Natural killer cell (primary cell): ENCODE results near the gene LDB2. TPM values are rescaled to one million over a fixed set of nuclear protein-coding genes. Genes with fewer than 3 reads are reported as not detected.
"Not testable (repeated sequence)": the region's sequence is repeated elsewhere in the genome, so short reads cannot be mapped to it uniquely, and the experiment has no call there.

ENCODE experiments used
- ATAC-seq, 3 donors: fragments of 150-1000 bp in 2 of 3; fragments of 200-7000 bp in 1 of 3; cut with Tn5 transposase; 1 replicate in 1 of 3; 2 replicates in 2 of 3; pipeline ENCODE4 v1.10.0; 2021; ENCODE audit warnings: mild to moderate bottlenecking in 2 of 3, moderate library complexity in 2 of 3
- DNase-seq, 2 donors: peaks; one replicate each; pipeline versions ENCODE4 v3.0.0 to v3.0.0-alpha.2; 2013 to 2021; ENCODE audit warnings: mixed read lengths in 1 of 2
- H3K27ac ChIP-seq: one replicate; pipeline ENCODE4 v1.5.1; 2013; ENCODE audit warnings: mild to moderate bottlenecking, low read length
- H3K27me3 ChIP-seq: one replicate; pipeline ENCODE4 v1.6.1; 2013; ENCODE audit warnings: low read length; ENCODE audit not compliant: control insufficient read depth, insufficient read depth
- H3K36me3 ChIP-seq: one replicate; pipeline ENCODE4 v1.6.1; 2013; ENCODE audit warnings: low read length; ENCODE audit not compliant: control insufficient read depth, insufficient read depth
- H3K4me1 ChIP-seq: one replicate; pipeline ENCODE4 v1.6.1; 2013; ENCODE audit warnings: low read length; ENCODE audit not compliant: control insufficient read depth, insufficient read depth
- H3K4me3 ChIP-seq: one replicate; pipeline ENCODE4 v1.5.1; 2013; ENCODE audit warnings: low read length
- H3K9me3 ChIP-seq: one replicate; pipeline ENCODE4 v1.6.1; 2013; ENCODE audit warnings: low read length; ENCODE audit not compliant: control insufficient read depth, insufficient read depth
- H3K27ac Mint-ChIP-seq, 2 donors: one replicate each; pipeline ENCODE4 v1.8.0; 2022; ENCODE audit warnings: mild to moderate bottlenecking in 2 of 2, mixed read lengths in 2 of 2, moderate library complexity in 1 of 2
- H3K27me3 Mint-ChIP-seq, 2 donors: one replicate each; pipeline ENCODE4 v1.8.0; 2022; ENCODE audit warnings: low read depth in 2 of 2, mixed read lengths in 2 of 2
- H3K36me3 Mint-ChIP-seq: one replicate; pipeline ENCODE4 v1.8.0; 2022; ENCODE audit warnings: mixed read lengths
- H3K4me1 Mint-ChIP-seq, 2 donors: one replicate each; pipeline ENCODE4 v1.8.0; 2022; ENCODE audit warnings: mixed read lengths in 2 of 2
- H3K4me3 Mint-ChIP-seq: one replicate; pipeline ENCODE4 v1.8.0; 2022; ENCODE audit warnings: mild to moderate bottlenecking, moderate library complexity, mixed read lengths
- H3K9me3 Mint-ChIP-seq, 2 donors: one replicate each; pipeline ENCODE4 v1.8.0; 2022; ENCODE audit warnings: mixed read lengths in 2 of 2
- WGBS: methylation state at CpG from one replicate; pipeline ENCODE4 v1.1.7; 2013; ENCODE audit warnings: missing lambda C conversion rate; ENCODE audit not compliant: insufficient coverage; 5-methylcytosine and 5-hydroxymethylcytosine counted together
- intact Hi-C: fragments of 100-400 bp; cut with micrococcal nuclease; formaldehyde crosslinking; loops from one replicate; pipeline ENCODE4 v1.14.2; 2022
- total RNA-seq, 4 donors: library from RNA; stranded (reverse); fragments of 120-200 nt in 1 of 4; gene quantifications; one replicate each; pipeline versions ENCODE4 v1.2.3 to v1.2.4, GENCODE V29; 2013 to 2022
- TF ChIP-seq, protein P1 (sequence below): fragments of 200-600 bp; IDR thresholded peaks from one replicate; pipeline ENCODE4 v1.8.0; 2022; ENCODE audit warnings: antibody characterized with exemption

Gene LDB2
- total RNA-seq, 3 donors from 2014 or later (not counting 1 experiment from before 2014, with no cell fraction given) = 8.2 to 14.2 (median 13.6) TPM

DNA sequence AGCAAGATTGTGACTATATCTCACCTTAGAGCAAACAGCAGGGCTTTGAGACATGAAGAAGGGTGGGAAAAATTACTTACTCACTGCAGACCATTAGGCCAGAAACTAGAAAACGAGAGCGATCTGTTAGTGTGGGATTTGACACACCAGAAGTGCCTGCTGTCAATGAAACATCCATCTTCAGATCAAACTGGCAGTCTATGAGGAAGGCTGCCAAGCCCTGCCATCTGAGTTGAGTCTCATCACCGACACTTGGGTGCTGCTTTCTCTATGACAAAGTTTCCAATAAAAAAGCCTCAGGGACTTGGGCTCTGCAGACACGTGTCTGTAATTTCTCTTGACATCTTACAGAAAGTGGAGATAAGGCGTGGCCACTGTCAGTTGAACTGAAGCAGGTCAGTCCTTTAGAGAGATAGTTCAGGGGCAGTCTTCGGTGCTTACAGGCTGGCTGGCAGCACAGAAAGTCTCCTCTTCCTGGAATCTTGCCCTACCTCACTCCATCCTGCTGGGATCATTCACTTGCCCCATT is 40.1 kb upstream of the LDB2 start:
- Mint-ChIP-seq H3K27ac (no peak overlapping the region), H3K9me3 (no peaks in the 10 kb centered on the region), H3K36me3 (no peaks in the 10 kb centered on the region), H3K4me3 (no peak overlapping the region), H3K4me1 (no peaks in the 10 kb centered on the region), H3K27me3 (peaks cover 19 to 35% of the 10 kb centered on the region in 2 donors)
- H3K9me3 ChIP-seq = no peaks in the 10 kb centered on the region
- no peak overlapping the region for H3K27ac ChIP-seq
- no peaks in the 10 kb centered on the region for H3K36me3 ChIP-seq
- H3K4me1 ChIP-seq = no peaks in the 10 kb centered on the region
- no peak overlapping the region for H3K4me3 ChIP-seq
- TF ChIP-seq, protein P1, sequence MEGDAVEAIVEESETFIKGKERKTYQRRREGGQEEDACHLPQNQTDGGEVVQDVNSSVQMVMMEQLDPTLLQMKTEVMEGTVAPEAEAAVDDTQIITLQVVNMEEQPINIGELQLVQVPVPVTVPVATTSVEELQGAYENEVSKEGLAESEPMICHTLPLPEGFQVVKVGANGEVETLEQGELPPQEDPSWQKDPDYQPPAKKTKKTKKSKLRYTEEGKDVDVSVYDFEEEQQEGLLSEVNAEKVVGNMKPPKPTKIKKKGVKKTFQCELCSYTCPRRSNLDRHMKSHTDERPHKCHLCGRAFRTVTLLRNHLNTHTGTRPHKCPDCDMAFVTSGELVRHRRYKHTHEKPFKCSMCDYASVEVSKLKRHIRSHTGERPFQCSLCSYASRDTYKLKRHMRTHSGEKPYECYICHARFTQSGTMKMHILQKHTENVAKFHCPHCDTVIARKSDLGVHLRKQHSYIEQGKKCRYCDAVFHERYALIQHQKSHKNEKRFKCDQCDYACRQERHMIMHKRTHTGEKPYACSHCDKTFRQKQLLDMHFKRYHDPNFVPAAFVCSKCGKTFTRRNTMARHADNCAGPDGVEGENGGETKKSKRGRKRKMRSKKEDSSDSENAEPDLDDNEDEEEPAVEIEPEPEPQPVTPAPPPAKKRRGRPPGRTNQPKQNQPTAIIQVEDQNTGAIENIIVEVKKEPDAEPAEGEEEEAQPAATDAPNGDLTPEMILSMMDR = no peak
- WGBS = 84% methylated on average over 6 of the region's 6 CpGs
- DNase-seq (no peak), ATAC-seq (no peak)
- intact Hi-C loops = no loop called here
- no peaks in the 10 kb centered on the region for H3K27me3 ChIP-seq

DNA sequence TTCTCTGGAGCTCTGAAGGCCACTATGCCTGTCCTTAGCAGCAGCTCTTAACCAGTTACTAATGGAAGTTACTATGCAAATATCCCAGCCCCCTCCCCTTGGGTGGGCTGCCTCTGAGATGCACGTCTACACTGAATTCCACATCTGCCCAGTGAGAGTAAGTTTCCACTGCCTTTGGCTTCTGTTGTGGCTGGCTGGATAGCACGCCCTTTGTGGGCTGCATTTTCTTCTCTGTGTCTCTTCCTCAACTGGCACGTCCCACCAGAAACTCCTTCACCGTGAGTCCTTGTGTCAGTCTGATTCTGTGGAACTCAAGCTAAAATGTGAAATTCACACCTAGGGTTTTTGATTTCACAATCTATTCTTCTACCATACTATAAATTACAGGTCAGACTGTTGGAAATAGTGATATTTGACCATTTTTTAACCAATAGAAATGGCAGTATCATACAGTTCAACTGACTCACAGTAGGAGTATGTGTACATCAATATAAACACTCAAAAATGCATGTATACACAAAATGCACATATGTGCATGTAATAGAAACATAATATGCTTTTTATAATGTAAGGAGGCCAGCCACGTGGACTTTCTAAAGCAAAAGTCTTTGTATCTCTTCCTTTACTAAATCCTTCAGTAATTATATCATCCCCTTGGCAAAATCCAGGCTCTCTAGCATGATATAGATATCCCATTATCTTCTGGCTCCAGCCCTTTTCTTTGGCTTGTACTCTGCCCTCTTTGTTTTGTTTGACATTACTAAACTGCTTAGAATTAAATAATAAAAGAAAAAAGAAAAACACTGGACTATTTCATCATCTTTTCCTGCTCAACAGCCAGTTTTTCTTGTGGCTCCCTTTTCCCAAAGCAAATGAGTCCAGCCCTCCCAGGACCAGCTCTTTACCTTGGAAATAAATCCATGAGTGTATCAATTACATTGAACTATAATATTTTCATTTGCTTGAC is 33.2 kb upstream of the LDB2 start:
- no peak for DNase-seq
- WGBS = 87% methylated on average over 5 of the region's 5 CpGs
- ATAC-seq = no peak
- Histone ChIP-seq H3K9me3 (no peaks in the 10 kb centered on the region), H3K4me1 (no peaks in the 10 kb centered on the region), H3K27me3 (no peaks in the 10 kb centered on the region), H3K36me3 (no peaks in the 10 kb centered on the region), H3K4me3 (no peak overlapping the region), H3K27ac (no peak overlapping the region)
- intact Hi-C loops = no loop called here
- no peak overlapping the region for H3K27ac Mint-ChIP-seq
- TF ChIP-seq, protein P1 = no peak
- no peaks in the 10 kb centered on the region for H3K9me3 Mint-ChIP-seq
- H3K4me3 Mint-ChIP-seq = no peak overlapping the region
- no peaks in the 10 kb centered on the region for H3K4me1 Mint-ChIP-seq
- no peaks in the 10 kb centered on the region for H3K36me3 Mint-ChIP-seq
- peaks cover 18 to 63% of the 10 kb centered on the region in 2 donors for H3K27me3 Mint-ChIP-seq

DNA sequence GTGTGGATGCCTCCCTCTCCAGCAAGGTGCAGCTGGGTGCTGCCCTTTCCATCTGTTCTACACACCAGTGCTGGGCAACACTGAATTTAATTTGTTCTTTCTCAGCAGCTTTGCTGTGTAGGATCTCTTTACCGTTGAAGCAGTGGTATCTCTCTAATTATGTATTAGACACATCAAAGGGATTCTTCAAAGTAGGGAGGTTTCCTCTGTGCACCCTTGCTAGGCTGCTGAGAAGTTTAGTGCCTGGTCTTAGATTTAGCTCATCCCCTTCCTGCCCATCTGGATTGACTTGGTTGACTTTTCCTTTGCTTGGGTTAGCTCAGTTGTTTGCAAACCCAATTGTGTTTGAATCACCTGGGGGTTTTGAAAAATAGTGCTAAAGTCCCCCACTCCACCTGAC is 27.8 kb upstream of the LDB2 start:
- Mint-ChIP-seq H3K4me3 (no peak overlapping the region), H3K27ac (no peak overlapping the region), H3K36me3 (no peaks in the 10 kb centered on the region), H3K27me3 (peaks cover 20 to 44% of the 10 kb centered on the region in 2 donors), H3K9me3 (no peaks in the 10 kb centered on the region), H3K4me1 (no peaks in the 10 kb centered on the region)
- Histone ChIP-seq H3K27ac (no peak overlapping the region), H3K27me3 (no peaks in the 10 kb centered on the region), H3K4me1 (no peaks in the 10 kb centered on the region), H3K36me3 (no peaks in the 10 kb centered on the region), H3K4me3 (no peak overlapping the region), H3K9me3 (no peaks in the 10 kb centered on the region)
- intact Hi-C loops = no loop called here
- ATAC-seq = no peak
- WGBS = no CpG with 5 or more reads among the region's 1 CpG
- no peak for DNase-seq
- TF ChIP-seq, protein P1 = no peak

DNA sequence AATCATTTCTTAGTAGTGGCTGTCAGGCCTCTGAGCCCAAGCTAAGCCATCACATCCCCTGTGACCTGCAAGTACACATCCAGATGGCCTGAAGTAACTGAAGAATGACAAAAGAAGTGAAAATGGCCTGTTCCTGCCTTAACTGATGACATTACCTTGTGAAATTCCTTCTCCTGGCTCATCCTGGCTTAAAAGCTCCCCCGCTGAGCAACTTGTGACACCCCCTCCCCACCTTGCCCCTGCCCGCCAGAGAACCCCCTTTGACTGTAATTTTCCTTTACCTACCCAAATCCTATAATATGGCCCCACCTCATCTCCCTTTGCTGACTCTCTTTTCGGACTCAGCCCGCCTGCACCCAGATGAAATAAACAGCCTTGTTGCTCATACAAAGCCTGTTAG is 20.3 kb upstream of the LDB2 start:
- 94% methylated on average over 4 of the region's 4 CpGs for WGBS
- intact Hi-C loops = loop anchor here (10.0 kb wide), 1 partner anchor 526 kb away; no protein-coding TSS in a partner anchor
- not testable (repeated sequence) for ATAC-seq, H3K27ac Mint-ChIP-seq, H3K9me3 Mint-ChIP-seq, H3K4me3 ChIP-seq, DNase-seq, H3K36me3 Mint-ChIP-seq, H3K27me3 ChIP-seq, H3K27ac ChIP-seq, H3K4me1 ChIP-seq, H3K36me3 ChIP-seq, H3K9me3 ChIP-seq, H3K4me3 Mint-ChIP-seq, H3K27me3 Mint-ChIP-seq
- peaks cover 9 to 10% of the 10 kb centered on the region in 2 donors for H3K4me1 Mint-ChIP-seq
